Measurements from ENCODE around the gene CCNF. TPM values are rescaled to one million over a fixed set of nuclear protein-coding genes. Genes with fewer than 3 reads are reported as not detected.

Gene CCNF
- total and polyA plus RNA-seq, 2 of the 8 experiments (the other 6 are each of a cell fraction or from before 2014, with no cell fraction given) = 15.4 to 54.3 TPM

GRCh38 chr16:2429771-2430663 is 770 bp downstream of the CCNF start (continued):
- TF ChIP-seq ZNF274 (IDR thresholded peaks at IDR 0.05; ENCODE audit: borderline replicate concordance, extremely low read depth, low read length) = no peak
- TF ChIP-seq JUN (IDR thresholded peaks at IDR 0.05; ENCODE audit: low read depth, low read length) = no peak
- no peak for TF ChIP-seq POLR2A (IDR thresholded peaks at IDR 0.05; ENCODE audit: control extremely low read depth in 1 of 2, low read depth in 2 of 2, low read length in 2 of 2)
- TF ChIP-seq RBBP5 (IDR thresholded peaks at IDR 0.05; ENCODE audit: borderline replicate concordance, low read depth, low read length) = no peak
- TF ChIP-seq TEAD4 (IDR thresholded peaks at IDR 0.05; ENCODE audit: low read depth, low read length) = no peak
- TF ChIP-seq SIN3A (conservative IDR thresholded peaks at IDR 0.05 in 1 of 2, IDR thresholded peaks at IDR 0.05 in 1 of 2; ENCODE audit: low read depth in 1 of 2, low read length in 2 of 2) = 0 out of 4 replicates have a peak, but pooled peaks of 1 of the 2 experiments have one; percentile 48
- TF ChIP-seq, protein P1, sequence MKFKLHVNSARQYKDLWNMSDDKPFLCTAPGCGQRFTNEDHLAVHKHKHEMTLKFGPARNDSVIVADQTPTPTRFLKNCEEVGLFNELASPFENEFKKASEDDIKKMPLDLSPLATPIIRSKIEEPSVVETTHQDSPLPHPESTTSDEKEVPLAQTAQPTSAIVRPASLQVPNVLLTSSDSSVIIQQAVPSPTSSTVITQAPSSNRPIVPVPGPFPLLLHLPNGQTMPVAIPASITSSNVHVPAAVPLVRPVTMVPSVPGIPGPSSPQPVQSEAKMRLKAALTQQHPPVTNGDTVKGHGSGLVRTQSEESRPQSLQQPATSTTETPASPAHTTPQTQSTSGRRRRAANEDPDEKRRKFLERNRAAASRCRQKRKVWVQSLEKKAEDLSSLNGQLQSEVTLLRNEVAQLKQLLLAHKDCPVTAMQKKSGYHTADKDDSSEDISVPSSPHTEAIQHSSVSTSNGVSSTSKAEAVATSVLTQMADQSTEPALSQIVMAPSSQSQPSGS (IDR thresholded peaks at IDR 0.05; ENCODE audit: low read length) = no peak
- TF ChIP-seq, protein P2, sequence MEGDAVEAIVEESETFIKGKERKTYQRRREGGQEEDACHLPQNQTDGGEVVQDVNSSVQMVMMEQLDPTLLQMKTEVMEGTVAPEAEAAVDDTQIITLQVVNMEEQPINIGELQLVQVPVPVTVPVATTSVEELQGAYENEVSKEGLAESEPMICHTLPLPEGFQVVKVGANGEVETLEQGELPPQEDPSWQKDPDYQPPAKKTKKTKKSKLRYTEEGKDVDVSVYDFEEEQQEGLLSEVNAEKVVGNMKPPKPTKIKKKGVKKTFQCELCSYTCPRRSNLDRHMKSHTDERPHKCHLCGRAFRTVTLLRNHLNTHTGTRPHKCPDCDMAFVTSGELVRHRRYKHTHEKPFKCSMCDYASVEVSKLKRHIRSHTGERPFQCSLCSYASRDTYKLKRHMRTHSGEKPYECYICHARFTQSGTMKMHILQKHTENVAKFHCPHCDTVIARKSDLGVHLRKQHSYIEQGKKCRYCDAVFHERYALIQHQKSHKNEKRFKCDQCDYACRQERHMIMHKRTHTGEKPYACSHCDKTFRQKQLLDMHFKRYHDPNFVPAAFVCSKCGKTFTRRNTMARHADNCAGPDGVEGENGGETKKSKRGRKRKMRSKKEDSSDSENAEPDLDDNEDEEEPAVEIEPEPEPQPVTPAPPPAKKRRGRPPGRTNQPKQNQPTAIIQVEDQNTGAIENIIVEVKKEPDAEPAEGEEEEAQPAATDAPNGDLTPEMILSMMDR (IDR thresholded peaks at IDR 0.05; ENCODE audit: control extremely low read depth in 1 of 3, insufficient read depth in 1 of 3, low read depth in 1 of 3, low read length in 3 of 3) = peak in 1 of 3 experiments; percentile 4; a peak in 1 of 4 replicates
